ENCODE measurements around the gene GBP1. TPM values are rescaled to one million over a fixed set of nuclear protein-coding genes. Genes with fewer than 3 reads are reported as not detected.

The GBP1 gene
- total RNA-seq, 1 experiment from 2014 or later, result 27.0 TPM

- Mint-ChIP-seq H3K4me1 (ENCODE audit: low read depth, unreplicated experiment) (peaks cover 19% of the 10 kb centered on the region), H3K36me3 (ENCODE audit: insufficient read depth, unreplicated experiment) (peaks cover 5% of the 10 kb centered on the region), H3K27me3 (ENCODE audit: unreplicated experiment) (no peaks in the 10 kb centered on the region), H3K27ac (ENCODE audit: unreplicated experiment) (no peak overlapping the region), H3K9me3 (ENCODE audit: low read depth, unreplicated experiment) (peaks cover 4% of the 10 kb centered on the region), H3K4me3 (ENCODE audit: low read depth, unreplicated experiment) (no peak overlapping the region)
- TF ChIP-seq CTCF (IDR thresholded peaks at IDR 0.05; ENCODE audit: unreplicated experiment), result no peak
- intact Hi-C loops (cut with micrococcal nuclease; ENCODE audit: unreplicated experiment), result no loop called here
- CTCF ChIA-PET, result interaction anchor here (0.7 kb wide), 1 partner anchor 111 kb away, joined by 4 read pairs; no protein-coding TSS in a partner anchor
- DNase-seq, result no peak
- BruUV-seq (replicated peaks), result no TSS peak
These were observed 22.5 kb downstream of the GBP1 start for GRCh38 chr1:89042491-89042890.

GRCh38 chr1:89041721-89042120 lies 23.3 kb downstream of the GBP1 start:
- H3K4me1 Mint-ChIP-seq (ENCODE audit: low read depth, unreplicated experiment), result peaks cover 19% of the 10 kb centered on the region
- H3K36me3 Mint-ChIP-seq (ENCODE audit: insufficient read depth, unreplicated experiment), result peaks cover 5% of the 10 kb centered on the region
- BruUV-seq (replicated peaks), result no TSS peak
- TF ChIP-seq CTCF (IDR thresholded peaks at IDR 0.05; ENCODE audit: unreplicated experiment), result no peak
- H3K27ac Mint-ChIP-seq (ENCODE audit: unreplicated experiment), result no peak overlapping the region
- no peak for DNase-seq
- peaks cover 4% of the 10 kb centered on the region for H3K9me3 Mint-ChIP-seq (ENCODE audit: low read depth, unreplicated experiment)
- CTCF ChIA-PET, result interaction anchor here (0.7 to 1.0 kb wide), 3 partner anchors 20 to 321 kb away, joined by 3 read pairs; no protein-coding TSS in a partner anchor
- intact Hi-C loops (cut with micrococcal nuclease; ENCODE audit: unreplicated experiment), result no loop called here
- H3K27me3 Mint-ChIP-seq (ENCODE audit: unreplicated experiment), result no peaks in the 10 kb centered on the region
- H3K4me3 Mint-ChIP-seq (ENCODE audit: low read depth, unreplicated experiment), result no peak overlapping the region

GRCh38 chr1:89041119-89041641 lies 23.8 kb downstream of the GBP1 start:
- no peak for TF ChIP-seq CTCF (IDR thresholded peaks at IDR 0.05; ENCODE audit: unreplicated experiment)
- H3K4me1 Mint-ChIP-seq (ENCODE audit: low read depth, unreplicated experiment), result peaks cover 19% of the 10 kb centered on the region
- peaks cover 4% of the 10 kb centered on the region for H3K9me3 Mint-ChIP-seq (ENCODE audit: low read depth, unreplicated experiment)
- no peak for DNase-seq
- CTCF ChIA-PET, result interaction anchor here (0.7 to 1.0 kb wide), 3 partner anchors 20 to 321 kb away, joined by 3 read pairs; no protein-coding TSS in a partner anchor
- no peak overlapping the region for H3K27ac Mint-ChIP-seq (ENCODE audit: unreplicated experiment)
- BruUV-seq (replicated peaks), result no TSS peak
- H3K27me3 Mint-ChIP-seq (ENCODE audit: unreplicated experiment), result no peaks in the 10 kb centered on the region
- H3K4me3 Mint-ChIP-seq (ENCODE audit: low read depth, unreplicated experiment), result no peak overlapping the region
- intact Hi-C loops (cut with micrococcal nuclease; ENCODE audit: unreplicated experiment), result no loop called here
- peaks cover 5% of the 10 kb centered on the region for H3K36me3 Mint-ChIP-seq (ENCODE audit: insufficient read depth, unreplicated experiment)

- CTCF ChIA-PET, result no interaction called here
- Mint-ChIP-seq H3K27me3 (ENCODE audit: unreplicated experiment) (no peaks in the 10 kb centered on the region), H3K36me3 (ENCODE audit: insufficient read depth, unreplicated experiment) (peaks cover 5% of the 10 kb centered on the region), H3K27ac (ENCODE audit: unreplicated experiment) (no peak overlapping the region), H3K4me3 (ENCODE audit: low read depth, unreplicated experiment) (no peak overlapping the region), H3K4me1 (ENCODE audit: low read depth, unreplicated experiment) (peaks cover 19% of the 10 kb centered on the region), H3K9me3 (ENCODE audit: low read depth, unreplicated experiment) (peaks cover 4% of the 10 kb centered on the region)
- intact Hi-C loops (cut with micrococcal nuclease; ENCODE audit: unreplicated experiment), result no loop called here
- no peak for DNase-seq
- no peak for TF ChIP-seq CTCF (IDR thresholded peaks at IDR 0.05; ENCODE audit: unreplicated experiment)
- no TSS peak for BruUV-seq (replicated peaks)
These were observed 24.7 kb downstream of the GBP1 start for GRCh38 chr1:89040315-89040626.

Measured in Calu3 (cell line).